Measurements from ENCODE around the gene TLE4.

DNA sequence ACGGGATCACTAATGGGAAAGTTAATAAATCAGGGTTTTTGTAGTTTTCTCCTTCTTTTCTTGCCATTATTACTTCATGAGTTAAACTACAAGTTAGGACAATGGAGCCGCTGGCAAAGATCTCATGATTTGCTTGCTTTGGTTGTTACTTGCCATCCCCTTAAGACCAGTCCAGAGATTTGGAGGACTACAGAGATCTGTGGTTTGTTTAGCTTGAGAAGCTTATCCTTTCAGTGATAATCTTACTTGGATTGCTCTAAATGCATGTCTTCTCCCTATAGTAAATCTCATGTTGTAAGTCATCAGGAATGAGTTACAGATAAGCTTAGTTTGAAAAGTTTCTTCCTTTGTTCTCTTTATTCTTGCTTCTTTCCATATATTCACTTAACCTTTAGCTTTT lies 70.9 kb downstream of the TLE4 start:
- no peak for TF ChIP-seq CTCF (IDR thresholded peaks at IDR 0.05)
- no peak for TF ChIP-seq POLR2A (IDR thresholded peaks at IDR 0.05)
